ENCODE data around the gene CHCHD3. TPM values are rescaled to one million over a fixed set of nuclear protein-coding genes. Genes with fewer than 3 reads are reported as not detected.

CHCHD3 gene
- total RNA-seq, 2 experiments from 2014 or later: 83.5 to 83.8 TPM

GRCh38 chr7:132846086-132846485 is 235.8 kb downstream of the CHCHD3 start:
- Histone ChIP-seq H4K20me1 (ENCODE audit: insufficient read depth, low read length) (no peaks in the 10 kb centered on the region), H3K79me2 (ENCODE audit: insufficient read depth, low read depth, low read length) (no peaks in the 10 kb centered on the region), H3K9me2 (ENCODE audit: insufficient read depth, low read length) (no peaks in the 10 kb centered on the region), H3K4me2 (ENCODE audit: low read length) (no peak overlapping the region), H3K4me1 (ENCODE audit: insufficient read depth, low read length, poor library complexity, severe bottlenecking) (no peaks in the 10 kb centered on the region), H3K36me3 (ENCODE audit: insufficient read depth, low read length) (0 out of 2 replicates have a peak, but pooled peaks cover 4% of the 10 kb centered on the region), H2AFZ (ENCODE audit: low read length) (no peak overlapping the region), H3K9me3 (ENCODE audit: low read length) (no peaks in the 10 kb centered on the region), H3K27ac (ENCODE audit: low read depth, low read length, poor library complexity, severe bottlenecking) (no peak overlapping the region), H3K4me3 (ENCODE audit: low read depth, low read length, poor library complexity, severe bottlenecking) (no peak overlapping the region)
- POLR2A ChIA-PET: interaction anchor here (0.7 to 0.9 kb wide), 2 partner anchors 8 to 44 kb away, joined by 3 to 4 read pairs; no protein-coding TSS in a partner anchor
- no peak for DNase-seq (ENCODE audit: low spot score)
- TF ChIP-seq EZH2phosphoT487 (IDR thresholded peaks at IDR 0.05; ENCODE audit: borderline replicate concordance, low read depth, low read length) (no peak), CTCF (conservative IDR thresholded peaks at IDR 0.05; ENCODE audit: low read length) (no peak)
- intact Hi-C loops (cut with micrococcal nuclease; ENCODE audit: unreplicated experiment): no loop called here
- CTCF ChIA-PET (ENCODE audit: unreplicated experiment): interaction anchor here (0.6 kb wide), 1 partner anchor 11 kb away, joined by 3 read pairs; no protein-coding TSS in a partner anchor
- no TSS peak for BruUV-seq (replicated peaks)

DNA sequence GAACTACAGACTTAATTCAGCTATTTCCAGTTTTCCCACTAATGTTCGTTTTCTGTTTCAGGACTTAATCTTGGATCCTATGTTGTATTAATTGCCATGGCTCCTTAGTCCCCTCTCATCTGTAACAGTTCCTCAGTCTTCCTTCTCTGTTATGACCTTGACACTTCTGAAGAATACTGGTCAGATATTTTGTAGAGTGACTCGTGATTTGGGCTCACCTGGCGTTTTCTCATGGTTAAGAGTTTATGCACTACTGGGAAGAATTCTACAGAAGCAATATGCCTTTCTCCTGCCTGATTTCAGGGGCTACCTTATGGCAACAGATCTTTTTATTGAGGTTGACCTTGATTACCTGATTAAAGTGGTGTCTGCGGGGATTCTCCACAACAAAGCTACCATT is 239.4 kb downstream of the CHCHD3 start:
- no peaks in the 10 kb centered on the region for H3K79me2 ChIP-seq (ENCODE audit: insufficient read depth, low read depth, low read length)
- H4K20me1 ChIP-seq (ENCODE audit: insufficient read depth, low read length): no peaks in the 10 kb centered on the region
- H3K36me3 ChIP-seq (ENCODE audit: insufficient read depth, low read length): 0 out of 2 replicates have a peak, but pooled peaks cover 8% of the 10 kb centered on the region
- POLR2A ChIA-PET: no interaction called here
- H3K27ac ChIP-seq (ENCODE audit: low read depth, low read length, poor library complexity, severe bottlenecking): no peak overlapping the region
- no peak for TF ChIP-seq EZH2phosphoT487 (IDR thresholded peaks at IDR 0.05; ENCODE audit: borderline replicate concordance, low read depth, low read length)
- no peak for TF ChIP-seq CTCF (conservative IDR thresholded peaks at IDR 0.05; ENCODE audit: low read length)
- no peaks in the 10 kb centered on the region for H3K9me3 ChIP-seq (ENCODE audit: low read length)
- no peak for DNase-seq (ENCODE audit: low spot score)
- no peaks in the 10 kb centered on the region for H3K4me1 ChIP-seq (ENCODE audit: insufficient read depth, low read length, poor library complexity, severe bottlenecking)
- no peak overlapping the region for H2AFZ ChIP-seq (ENCODE audit: low read length)
- H3K9me2 ChIP-seq (ENCODE audit: insufficient read depth, low read length): no peaks in the 10 kb centered on the region
- no peak overlapping the region for H3K4me3 ChIP-seq (ENCODE audit: low read depth, low read length, poor library complexity, severe bottlenecking)
- H3K4me2 ChIP-seq (ENCODE audit: low read length): no peak overlapping the region
- intact Hi-C loops (cut with micrococcal nuclease; ENCODE audit: unreplicated experiment): no loop called here
- CTCF ChIA-PET (ENCODE audit: unreplicated experiment): interaction anchor here (1.2 kb wide), 1 partner anchor 10 kb away, joined by 3 read pairs; no protein-coding TSS in a partner anchor
- BruUV-seq (replicated peaks): no TSS peak

GRCh38 chr7:132840199-132840598 is 241.7 kb downstream of the CHCHD3 start:
- ChIA-PET CTCF (ENCODE audit: unreplicated experiment) (no interaction called here), POLR2A (interaction anchor here (0.8 kb wide), 1 partner anchor 10 kb away, joined by 3 read pairs; no protein-coding TSS in a partner anchor)
- no peak overlapping the region for H3K27ac ChIP-seq (ENCODE audit: low read depth, low read length, poor library complexity, severe bottlenecking)
- no peak overlapping the region for H3K4me3 ChIP-seq (ENCODE audit: low read depth, low read length, poor library complexity, severe bottlenecking)
- peaks cover 24% of the 10 kb centered on the region for H3K36me3 ChIP-seq (ENCODE audit: insufficient read depth, low read length)
- no peak for TF ChIP-seq CTCF (conservative IDR thresholded peaks at IDR 0.05; ENCODE audit: low read length)
- no peak for TF ChIP-seq EZH2phosphoT487 (IDR thresholded peaks at IDR 0.05; ENCODE audit: borderline replicate concordance, low read depth, low read length)
- DNase-seq (ENCODE audit: low spot score): no peak
- no peaks in the 10 kb centered on the region for H4K20me1 ChIP-seq (ENCODE audit: insufficient read depth, low read length)
- no peaks in the 10 kb centered on the region for H3K4me1 ChIP-seq (ENCODE audit: insufficient read depth, low read length, poor library complexity, severe bottlenecking)
- H3K9me2 ChIP-seq (ENCODE audit: insufficient read depth, low read length): no peaks in the 10 kb centered on the region
- H3K79me2 ChIP-seq (ENCODE audit: insufficient read depth, low read depth, low read length): no peaks in the 10 kb centered on the region
- H3K9me3 ChIP-seq (ENCODE audit: low read length): no peaks in the 10 kb centered on the region
- intact Hi-C loops (cut with micrococcal nuclease; ENCODE audit: unreplicated experiment): no loop called here
- H2AFZ ChIP-seq (ENCODE audit: low read length): no peak overlapping the region
- no peak overlapping the region for H3K4me2 ChIP-seq (ENCODE audit: low read length)
- no TSS peak for BruUV-seq (replicated peaks)
